IMR-90 (cell line): ENCODE measurements around the gene XPC. TPM values are rescaled to one million over a fixed set of nuclear protein-coding genes. Genes with fewer than 3 reads are reported as not detected.

Experiments used
- ATAC-seq: fragments of 200-7000 bp; cut with Tn5 transposase; 2 replicates; pipeline ENCODE4 v1.9.1; 2020; ENCODE audit warnings: low read depth, mild to moderate bottlenecking, moderate library complexity
- BruUV-seq: library from RNA; stranded (reverse); fragments of 400-500 nt; replicated peaks from 2 replicates; lab custom pipeline; 2021; lab: Mats Ljungman, UMichigan
- CTCF ChIA-PET: fragments of 300-600 bp; formaldehyde crosslinking; extraction: SDS; loops from one replicate; lab custom pipeline; 2021; ENCODE audit warnings: antibody characterized with exemption; lab: Yijun Ruan, JAX
- POLR2A ChIA-PET: fragments of 300-600 bp; sonication (Branson Sonifier 250); formaldehyde crosslinking; loops from one replicate; lab custom pipeline; 2022; ENCODE audit warnings: antibody characterized with exemption; ENCODE audit not compliant: unreplicated experiment; lab: Charles Lee
- DNase-seq: peaks from one replicate; pipeline ENCODE4 v3.0.0; 2013
- H2AFZ ChIP-seq: replicated peaks from 2 replicates; pipeline ENCODE3; 2013; ENCODE audit warnings: low read length, mild to moderate bottlenecking; ENCODE audit not compliant: poor library complexity
- H2AK5ac ChIP-seq: 2 replicates; pipeline ENCODE4 v1.6.1; 2013; ENCODE audit warnings: low read depth, low read length, inconsistent platforms
- H2AK9ac ChIP-seq: replicated peaks from 2 replicates; pipeline ENCODE3; 2013; ENCODE audit warnings: mild to moderate bottlenecking, low read depth, low read length, moderate library complexity; ENCODE audit not compliant: poor library complexity
- H2BK120ac ChIP-seq: 2 replicates; pipeline ENCODE4 v1.6.1; 2013; ENCODE audit warnings: low read depth, low read length, inconsistent platforms
- H2BK15ac ChIP-seq: 3 replicates; pipeline ENCODE4 v1.6.1; 2013; ENCODE audit warnings: low read depth, low read length, inconsistent platforms
- H2BK20ac ChIP-seq: 2 replicates; pipeline ENCODE4 v1.6.1; 2013; ENCODE audit warnings: low read depth, mild to moderate bottlenecking, inconsistent platforms, low read length, moderate library complexity
- H2BK5ac ChIP-seq: 2 replicates; pipeline ENCODE4 v1.6.1; 2013; ENCODE audit warnings: mild to moderate bottlenecking, low read depth, low read length, inconsistent platforms; ENCODE audit not compliant: poor library complexity, severe bottlenecking
- H3K14ac ChIP-seq: replicated peaks from 2 replicates; pipeline ENCODE4 v1.6.1; 2013; ENCODE audit warnings: low read depth, low read length, inconsistent platforms
- H3K18ac ChIP-seq: 2 replicates; pipeline ENCODE4 v1.6.1; 2013; ENCODE audit warnings: low read depth, low read length, control low read depth
- H3K23ac ChIP-seq: 2 replicates; pipeline ENCODE4 v1.6.1; 2013; ENCODE audit warnings: low read depth, low read length, inconsistent platforms
- H3K27ac ChIP-seq: 2 replicates; pipeline ENCODE4 v1.5.1; 2013; ENCODE audit warnings: mild to moderate bottlenecking, control low read depth, low read length; ENCODE audit not compliant: insufficient read depth
- H3K27me3 ChIP-seq: 2 replicates; pipeline ENCODE4 v1.6.1; 2013; ENCODE audit warnings: low read length; ENCODE audit not compliant: control insufficient read depth, insufficient read depth
- H3K36me3 ChIP-seq: 2 replicates; pipeline ENCODE4 v1.6.1; 2013; ENCODE audit warnings: low read length, mixed read lengths; ENCODE audit not compliant: control insufficient read depth, insufficient read depth
- H3K4ac ChIP-seq: 2 replicates; pipeline ENCODE4 v1.6.1; 2013; ENCODE audit warnings: low read depth, low read length, inconsistent platforms
- H3K4me1 ChIP-seq: 2 replicates; pipeline ENCODE4 v1.6.1; 2013; ENCODE audit warnings: low read length, mixed read lengths; ENCODE audit not compliant: control insufficient read depth, insufficient read depth
- H3K4me2 ChIP-seq: 2 replicates; pipeline ENCODE4 v1.6.1; 2013; ENCODE audit warnings: low read depth, mild to moderate bottlenecking, control low read depth, low read length, moderate library complexity
- H3K4me3 ChIP-seq: 2 replicates; pipeline ENCODE4 v1.5.1; 2013; ENCODE audit warnings: low read depth, mild to moderate bottlenecking, control low read depth, low read length, moderate library complexity; ENCODE audit not compliant: insufficient read depth
- H3K56ac ChIP-seq: 2 replicates; pipeline ENCODE4 v1.6.1; 2013; ENCODE audit warnings: low read length, inconsistent platforms; ENCODE audit not compliant: insufficient read depth; ENCODE audit errors: extremely low read depth
- H3K79me1 ChIP-seq, 2 experiments: 2 replicates each; pipeline ENCODE4 v1.6.1; 2013; ENCODE audit warnings: low read length in 2 of 2, inconsistent platforms in 1 of 2, low read depth in 1 of 2
- H3K9ac ChIP-seq: 2 replicates; pipeline ENCODE4 v1.6.1; 2013; ENCODE audit warnings: low read depth, low read length, control low read depth
- H3K9me1 ChIP-seq: 2 replicates; pipeline ENCODE4 v1.6.1; 2013; ENCODE audit warnings: low read length, inconsistent platforms; ENCODE audit not compliant: insufficient read depth
- H3K9me3 ChIP-seq: 2 replicates; pipeline ENCODE4 v1.6.1; 2013; ENCODE audit warnings: low read length; ENCODE audit not compliant: control insufficient read depth, insufficient read depth
- H4K20me1 ChIP-seq: 2 replicates; pipeline ENCODE4 v1.6.1; 2013; ENCODE audit warnings: low read length, inconsistent platforms; ENCODE audit not compliant: insufficient read depth
- H4K5ac ChIP-seq: 2 replicates; pipeline ENCODE4 v1.6.1; 2013; ENCODE audit warnings: mild to moderate bottlenecking, low read depth, low read length, control low read depth
- H4K8ac ChIP-seq, 2 experiments: 2 replicates each; pipeline ENCODE4 v1.6.1; 2013; ENCODE audit warnings: low read depth in 2 of 2, low read length in 2 of 2, control low read depth in 1 of 2, inconsistent platforms in 1 of 2
- H4K91ac ChIP-seq: 2 replicates; pipeline ENCODE4 v1.6.1; 2013; ENCODE audit warnings: low read depth, low read length, inconsistent platforms; ENCODE audit not compliant: insufficient read depth
- CEBPB ChIP-seq: IDR thresholded peaks from 2 replicates; pipeline ENCODE4 v1.6.1; 2012; ENCODE audit warnings: low read depth, low read length, improper control_type of control experiment
- CHD1 ChIP-seq: IDR thresholded peaks from 2 replicates; pipeline ENCODE4 v1.6.1; 2012; ENCODE audit warnings: low read depth, low read length, improper control_type of control experiment
- POLR2A ChIP-seq: IDR thresholded peaks from 2 replicates; pipeline ENCODE4 v1.6.1; 2012; ENCODE audit warnings: mild to moderate bottlenecking, low read depth, low read length
- RFX5 ChIP-seq: IDR thresholded peaks from 2 replicates; pipeline ENCODE4 v1.8.0; 2012; ENCODE audit warnings: low read depth, mild to moderate bottlenecking, low read length, moderate library complexity
- SMC3 ChIP-seq: fragments of 150-350 bp; IDR thresholded peaks from 2 replicates; pipeline ENCODE4 v1.6.1; 2016; ENCODE audit warnings: low read depth, mild to moderate bottlenecking, antibody characterized with exemption, low read length, moderate library complexity
- WGBS, 2 experiments: methylation state at CpG; one replicate each; pipeline versions ENCODE4 v1.1.5 to v1.1.7; 2013; ENCODE audit warnings: missing lambda C conversion rate in 2 of 2; ENCODE audit not compliant: insufficient read length in 1 of 2; ENCODE audit errors: extremely low coverage in 2 of 2; 5-methylcytosine and 5-hydroxymethylcytosine counted together
- dilution Hi-C: fragments of 300-500 bp; cut with HindIII; formaldehyde crosslinking; loops from one replicate; pipeline ENCODE4 v1.14.3; 2018; ENCODE audit warnings: low sequenced_read_pairs; ENCODE audit not compliant: unreplicated experiment
- in situ Hi-C: fragments of 300-500 bp; cut with MboI; formaldehyde crosslinking; loops from 3 replicates; pipeline ENCODE4 v1.14.3; 2019; ENCODE audit warnings: low sequenced_read_pairs, inconsistent platforms, mixed read lengths
- intact Hi-C: fragments of 100-400 bp; cut with micrococcal nuclease; formaldehyde crosslinking; loops from 2 replicates; pipeline ENCODE4 v1.10.0; 2022
- polyA plus RNA-seq, 3 experiments: library from polyadenylated mRNA; depleted of rRNA; stranded (reverse); fragments of >200 nt; gene quantifications; 2 replicates each; pipeline ENCODE4 v1.2.3, GENCODE V29; 2012; ENCODE audit warnings: low replicate concordance in 1 of 3
- total RNA-seq: library from RNA; depleted of rRNA; stranded (reverse); fragments of >200 nt; gene quantifications from 2 replicates; pipeline ENCODE4 v1.2.3, GENCODE V29; 2012
- TF ChIP-seq, protein P1 (sequence below): fragments of 150-350 bp; IDR thresholded peaks from 2 replicates; pipeline ENCODE4 v1.6.1; 2016; ENCODE audit warnings: low read depth, mild to moderate bottlenecking, low read length, moderate library complexity, borderline replicate concordance
- TF ChIP-seq, protein P2 (sequence below): conservative IDR thresholded peaks from 2 replicates; pipeline ENCODE4 v1.5.1; 2012; ENCODE audit warnings: mild to moderate bottlenecking, low read depth, low read length, improper control_type of control experiment

The XPC gene
- total and polyA plus RNA-seq, 2 of the 4 experiments (the other 2 are of a cell fraction), result 30.9 to 48.8 TPM

DNA sequence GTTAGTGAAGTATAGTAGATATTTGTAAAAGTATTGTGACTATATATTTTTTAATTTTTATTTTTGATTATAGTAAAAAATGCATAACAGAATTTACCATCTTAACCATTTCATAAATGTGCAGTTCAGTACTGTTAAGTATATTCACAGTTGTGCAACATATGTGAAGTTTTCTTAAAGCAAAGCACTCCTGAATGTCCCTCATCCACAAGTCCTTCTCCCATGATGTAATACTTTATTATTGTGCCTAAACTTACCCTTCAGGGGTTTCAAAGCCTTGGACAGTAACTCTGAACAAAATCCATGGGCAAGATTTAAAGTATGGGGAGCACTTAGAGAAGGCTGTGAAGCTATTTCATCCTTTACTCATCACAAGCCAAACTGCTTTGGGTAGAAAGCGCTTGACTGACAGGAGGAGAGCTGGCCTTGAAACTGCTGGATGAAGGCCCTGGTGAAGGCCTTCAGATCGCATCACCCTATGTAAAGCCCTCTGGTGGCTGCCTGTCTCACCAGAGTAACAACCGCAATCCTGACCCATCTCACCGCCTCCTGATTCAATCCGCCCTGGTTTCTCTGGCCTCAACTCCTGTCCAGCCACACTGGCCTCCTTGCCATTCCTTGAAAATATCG is 28.3 kb upstream of the XPC start:
- Histone ChIP-seq H3K4me3 (no peak overlapping the region), H3K79me1 (no peaks in the 10 kb centered on the region), H3K9ac (no peak overlapping the region), H3K9me1 (peaks cover 20% of the 10 kb centered on the region), H4K91ac (peak overlapping the region; percentile 68), H3K23ac (no peak overlapping the region), H3K56ac (no peak overlapping the region), H4K5ac (peak overlapping the region; percentile 10), H3K14ac (no peak overlapping the region), H2BK5ac (no peak overlapping the region), H3K27me3 (no peaks in the 10 kb centered on the region), H2BK15ac (peak overlapping the region; percentile 39; the same call in 2 of the 3 replicates), H3K4me2 (no peak overlapping the region), H4K20me1 (no peaks in the 10 kb centered on the region), H3K9me3 (no peaks in the 10 kb centered on the region), H3K4ac (peak overlapping the region; percentile 76), H3K18ac (peak overlapping the region; percentile 15), H2BK120ac (peak overlapping the region; percentile 38), H2AK5ac (peak overlapping the region; percentile 47; the same call in 1 of the 2 replicates), H2BK20ac (peak overlapping the region; percentile 22), H4K8ac (no peak overlapping the region), H3K36me3 (no peaks in the 10 kb centered on the region), H2AFZ (peak overlapping the region; percentile 9), H3K27ac (peak overlapping the region; percentile 7; the same call in 1 of the 2 replicates), H3K4me1 (peaks cover 42% of the 10 kb centered on the region), H2AK9ac (no peak overlapping the region)
- CTCF ChIA-PET, result no interaction called here
- BruUV-seq, result no TSS peak
- in situ Hi-C loops, result loop anchor here (10.0 kb wide), 1 partner anchor 338 kb away; the partner anchor contains the start of gene GRIP2
- POLR2A ChIA-PET, result no interaction called here
- no peak for DNase-seq
- TF ChIP-seq SMC3 (no peak), POLR2A (no peak), RFX5 (no peak), CEBPB (peak; percentile 12; the same call in 1 of the 2 replicates), CHD1 (no peak)
- TF ChIP-seq, protein P1, sequence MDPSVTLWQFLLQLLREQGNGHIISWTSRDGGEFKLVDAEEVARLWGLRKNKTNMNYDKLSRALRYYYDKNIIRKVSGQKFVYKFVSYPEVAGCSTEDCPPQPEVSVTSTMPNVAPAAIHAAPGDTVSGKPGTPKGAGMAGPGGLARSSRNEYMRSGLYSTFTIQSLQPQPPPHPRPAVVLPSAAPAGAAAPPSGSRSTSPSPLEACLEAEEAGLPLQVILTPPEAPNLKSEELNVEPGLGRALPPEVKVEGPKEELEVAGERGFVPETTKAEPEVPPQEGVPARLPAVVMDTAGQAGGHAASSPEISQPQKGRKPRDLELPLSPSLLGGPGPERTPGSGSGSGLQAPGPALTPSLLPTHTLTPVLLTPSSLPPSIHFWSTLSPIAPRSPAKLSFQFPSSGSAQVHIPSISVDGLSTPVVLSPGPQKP, result no peak
- TF ChIP-seq, protein P2, sequence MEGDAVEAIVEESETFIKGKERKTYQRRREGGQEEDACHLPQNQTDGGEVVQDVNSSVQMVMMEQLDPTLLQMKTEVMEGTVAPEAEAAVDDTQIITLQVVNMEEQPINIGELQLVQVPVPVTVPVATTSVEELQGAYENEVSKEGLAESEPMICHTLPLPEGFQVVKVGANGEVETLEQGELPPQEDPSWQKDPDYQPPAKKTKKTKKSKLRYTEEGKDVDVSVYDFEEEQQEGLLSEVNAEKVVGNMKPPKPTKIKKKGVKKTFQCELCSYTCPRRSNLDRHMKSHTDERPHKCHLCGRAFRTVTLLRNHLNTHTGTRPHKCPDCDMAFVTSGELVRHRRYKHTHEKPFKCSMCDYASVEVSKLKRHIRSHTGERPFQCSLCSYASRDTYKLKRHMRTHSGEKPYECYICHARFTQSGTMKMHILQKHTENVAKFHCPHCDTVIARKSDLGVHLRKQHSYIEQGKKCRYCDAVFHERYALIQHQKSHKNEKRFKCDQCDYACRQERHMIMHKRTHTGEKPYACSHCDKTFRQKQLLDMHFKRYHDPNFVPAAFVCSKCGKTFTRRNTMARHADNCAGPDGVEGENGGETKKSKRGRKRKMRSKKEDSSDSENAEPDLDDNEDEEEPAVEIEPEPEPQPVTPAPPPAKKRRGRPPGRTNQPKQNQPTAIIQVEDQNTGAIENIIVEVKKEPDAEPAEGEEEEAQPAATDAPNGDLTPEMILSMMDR, result no peak
- intact Hi-C loops, result no loop called here
- dilution Hi-C loops, result no loop called here
- WGBS, 2 experiments, result 88% methylated on average over 5 of the region's 6 CpGs; no CpG with 5 or more reads in 1 of the 2 experiments
- no peak for ATAC-seq
